ENCODE measurements around the gene SLC15A3. TPM values are rescaled to one million over a fixed set of nuclear protein-coding genes. Genes with fewer than 3 reads are reported as not detected.

Gene SLC15A3
- total RNA-seq, 4 donors from 2014 or later: 6.3 to 16.5 (median 8.9) TPM

DNA sequence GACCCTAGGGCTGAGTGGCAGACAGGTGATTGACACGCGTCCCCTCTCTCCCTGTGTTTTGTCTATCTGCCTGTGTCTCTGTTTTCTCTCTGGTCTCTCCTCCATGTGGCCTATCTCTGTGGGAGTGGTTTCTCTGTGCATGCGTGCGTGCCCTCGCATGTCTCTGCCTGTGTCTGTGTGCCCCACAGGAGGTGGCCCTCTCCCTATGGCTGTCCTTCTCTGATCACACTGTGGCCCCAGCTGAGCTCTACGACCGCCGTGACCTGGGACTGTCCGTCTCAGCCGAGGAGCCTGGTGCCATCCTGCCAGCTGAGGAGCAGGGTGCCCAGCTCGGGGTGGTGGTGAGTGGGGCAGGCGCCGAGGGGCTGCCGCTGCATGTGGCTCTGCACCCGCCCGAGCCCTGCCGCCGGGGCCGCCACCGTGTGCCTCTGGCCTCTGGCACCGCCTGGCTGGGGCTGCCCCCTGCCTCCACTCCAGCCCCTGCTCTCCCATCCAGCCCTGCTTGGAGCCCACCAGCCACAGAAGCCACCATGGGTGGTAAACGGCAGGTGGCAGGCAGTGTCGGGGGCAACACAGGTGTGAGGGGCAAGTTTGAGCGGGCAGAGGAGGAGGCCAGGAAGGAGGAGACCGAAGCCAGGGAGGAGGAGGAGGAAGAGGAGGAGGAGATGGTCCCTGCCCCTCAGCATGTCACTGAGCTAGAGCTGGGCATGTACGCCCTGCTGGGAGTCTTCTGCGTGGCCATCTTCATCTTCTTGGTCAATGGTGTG lies 16.1 kb downstream of the SLC15A3 start:
- intact Hi-C loops (cut with DNase I): no loop called here
- H3K27me3 ChIP-seq: no peaks in the 10 kb centered on the region
- H3K4me3 ChIP-seq (replicated peaks in 1 of 3): no peak overlapping the region
- peak overlapping the region in 1 of 3 donors; percentile 66 for H3K27ac ChIP-seq
- no peaks in the 10 kb centered on the region for H3K36me3 ChIP-seq
- TF ChIP-seq, protein P1, sequence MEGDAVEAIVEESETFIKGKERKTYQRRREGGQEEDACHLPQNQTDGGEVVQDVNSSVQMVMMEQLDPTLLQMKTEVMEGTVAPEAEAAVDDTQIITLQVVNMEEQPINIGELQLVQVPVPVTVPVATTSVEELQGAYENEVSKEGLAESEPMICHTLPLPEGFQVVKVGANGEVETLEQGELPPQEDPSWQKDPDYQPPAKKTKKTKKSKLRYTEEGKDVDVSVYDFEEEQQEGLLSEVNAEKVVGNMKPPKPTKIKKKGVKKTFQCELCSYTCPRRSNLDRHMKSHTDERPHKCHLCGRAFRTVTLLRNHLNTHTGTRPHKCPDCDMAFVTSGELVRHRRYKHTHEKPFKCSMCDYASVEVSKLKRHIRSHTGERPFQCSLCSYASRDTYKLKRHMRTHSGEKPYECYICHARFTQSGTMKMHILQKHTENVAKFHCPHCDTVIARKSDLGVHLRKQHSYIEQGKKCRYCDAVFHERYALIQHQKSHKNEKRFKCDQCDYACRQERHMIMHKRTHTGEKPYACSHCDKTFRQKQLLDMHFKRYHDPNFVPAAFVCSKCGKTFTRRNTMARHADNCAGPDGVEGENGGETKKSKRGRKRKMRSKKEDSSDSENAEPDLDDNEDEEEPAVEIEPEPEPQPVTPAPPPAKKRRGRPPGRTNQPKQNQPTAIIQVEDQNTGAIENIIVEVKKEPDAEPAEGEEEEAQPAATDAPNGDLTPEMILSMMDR (IDR thresholded peaks at IDR 0.05): no peak
- no peak for TF ChIP-seq POLR2A (IDR thresholded peaks at IDR 0.05)
- H3K9me3 ChIP-seq: no peaks in the 10 kb centered on the region
- H3K4me1 ChIP-seq: peaks cover 0 to 9% of the 10 kb centered on the region in 2 donors
- 93 to 95% methylated on average over 16 to 25 of the region's 27 CpGs for WGBS, 2 donors
- no peak for DNase-seq

GRCh38 chr11:60934790-60935605 lies 17.0 kb downstream of the SLC15A3 start:
- H3K27ac ChIP-seq: no peak overlapping the region
- intact Hi-C loops (cut with DNase I): no loop called here

DNA sequence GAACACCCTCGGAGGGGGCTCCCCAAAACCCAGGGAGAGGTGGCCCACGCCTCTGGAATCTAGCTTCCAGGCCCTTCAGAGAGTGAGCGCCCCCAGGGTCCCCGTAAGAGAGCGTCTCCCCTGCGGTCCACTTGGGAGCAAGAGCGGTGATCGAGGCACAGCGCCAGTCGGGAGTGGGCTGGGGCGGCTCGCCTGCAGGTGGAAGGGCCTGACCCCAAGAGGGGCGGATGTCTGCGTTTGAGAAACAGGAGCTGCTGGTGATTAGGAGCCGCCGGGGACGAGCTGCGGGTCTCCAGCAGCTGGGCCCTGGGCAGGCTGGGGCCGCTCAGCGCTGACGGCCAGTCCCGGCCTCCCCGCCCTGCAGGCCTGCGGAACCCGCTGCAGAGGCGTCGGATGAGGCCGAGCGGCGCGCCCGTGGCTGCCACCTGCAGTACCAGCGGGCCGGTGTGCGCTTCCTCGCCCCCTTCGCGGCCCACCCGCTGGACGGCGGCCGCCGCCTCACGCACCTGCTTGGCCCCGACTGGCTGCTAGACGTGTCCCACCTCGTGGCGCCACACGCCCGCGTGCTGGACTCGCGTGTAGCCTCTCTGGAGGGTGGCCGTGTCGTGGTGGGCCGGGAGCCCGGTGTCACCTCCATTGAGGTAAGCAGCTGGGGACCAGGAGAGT lies 17.7 kb downstream of the SLC15A3 start:
- Histone ChIP-seq H3K27me3 (no peaks in the 10 kb centered on the region), H3K36me3 (no peaks in the 10 kb centered on the region), H3K4me1 (peaks cover 0 to 4% of the 10 kb centered on the region in 2 donors), H3K4me3 (replicated peaks in 1 of 3) (no peak overlapping the region), H3K9me3 (no peaks in the 10 kb centered on the region), H3K27ac (no peak overlapping the region)
- intact Hi-C loops (cut with DNase I): no loop called here
- 91 to 94% methylated on average over 27 to 28 of the region's 57 CpGs for WGBS, 2 donors
- no peak for DNase-seq
- TF ChIP-seq, protein P1 (IDR thresholded peaks at IDR 0.05): no peak
- TF ChIP-seq POLR2A (IDR thresholded peaks at IDR 0.05): no peak

More at GRCh38 chr11:60934790-60935605, 17.0 kb downstream of the SLC15A3 start:
- 87 to 94% methylated on average over 15 to 21 of the region's 21 CpGs for WGBS, 2 donors
- Histone ChIP-seq H3K4me3 (replicated peaks in 1 of 3) (no peak overlapping the region), H3K4me1 (peaks cover 0 to 9% of the 10 kb centered on the region in 2 donors), H3K36me3 (no peaks in the 10 kb centered on the region), H3K27me3 (no peaks in the 10 kb centered on the region), H3K9me3 (no peaks in the 10 kb centered on the region)
- TF ChIP-seq, protein P1 (IDR thresholded peaks at IDR 0.05): no peak
- no peak for TF ChIP-seq POLR2A (IDR thresholded peaks at IDR 0.05)
- DNase-seq: no peak

- no peak overlapping the region for H3K4me3 ChIP-seq (replicated peaks in 1 of 3)
- H3K27me3 ChIP-seq: no peaks in the 10 kb centered on the region
- H3K4me1 ChIP-seq: peaks cover 0 to 4% of the 10 kb centered on the region in 2 donors
- H3K9me3 ChIP-seq: no peaks in the 10 kb centered on the region
- intact Hi-C loops (cut with DNase I): no loop called here
- H3K36me3 ChIP-seq: no peaks in the 10 kb centered on the region
- no peak for DNase-seq
- no peak overlapping the region for H3K27ac ChIP-seq
- WGBS, 2 donors: 91 to 95% methylated on average over 24 to 29 of the region's 37 CpGs
- no peak for TF ChIP-seq POLR2A (IDR thresholded peaks at IDR 0.05)
- TF ChIP-seq, protein P1 (IDR thresholded peaks at IDR 0.05): no peak
These were observed 18.4 kb downstream of the SLC15A3 start for GRCh38 chr11:60933416-60934123.

Data from thyroid gland (tissue), 4 donors.